Omental fat pad (tissue), 4 donors: ENCODE data around the gene SLC22A5. TPM values are rescaled to one million over a fixed set of nuclear protein-coding genes. Genes with fewer than 3 reads are reported as not detected.

Experiments used
- ATAC-seq: fragments of 150-250 bp; one replicate; pipeline ENCODE4 v1.9.1; 2016; ENCODE audit warnings: mild to moderate bottlenecking, moderate library complexity; ENCODE audit not compliant: low FRiP score
- DNase-seq: peaks from one replicate; pipeline ENCODE4 v3.0.0-alpha.2; 2019; ENCODE audit warnings: low spot score
- CTCF ChIP-seq, 3 donors: fragments of 450-650 bp; IDR thresholded peaks; one replicate each; pipeline ENCODE4 v1.5.1; 2016 to 2017; ENCODE audit warnings: antibody characterized with exemption in 3 of 3, mild to moderate bottlenecking in 3 of 3, moderate library complexity in 2 of 3
- total RNA-seq, 4 donors: library from RNA; depleted of rRNA; stranded (reverse); fragments of >200 nt; gene quantifications; one replicate each; pipeline ENCODE4 v1.1.0, GENCODE V29; 2016

SLC22A5 gene
- 10 to 100 TPM in 3 of 4 donors, 1 to 10 TPM in 1; 7.6 to 38.7 (median 28.6) TPM for total RNA-seq

- DNase-seq (no peak), ATAC-seq (peak; percentile 78)
- TF ChIP-seq CTCF (IDR thresholded peaks at IDR 0.05), result no peak
Observed at GRCh38 chr5:132369474-132370180, at the start of gene SLC22A5. SLC22A5 (plus strand) TSS chr5:132369710; CDS start chr5:132369973, 263 bp downstream.

GRCh38 chr5:132319975-132320374, 49.5 kb upstream of the SLC22A5 start:
- no peak for TF ChIP-seq CTCF (IDR thresholded peaks at IDR 0.05)
- DNase-seq (no peak), ATAC-seq (no peak)

GRCh38 chr5:132321109-132321721, 48.3 kb upstream of the SLC22A5 start:
- no peak for TF ChIP-seq CTCF (IDR thresholded peaks at IDR 0.05)
- DNase-seq (no peak), ATAC-seq (no peak)

GRCh38 chr5:132322266-132322665, 47.2 kb upstream of the SLC22A5 start:
- no peak for ATAC-seq
- no peak for DNase-seq
- TF ChIP-seq CTCF (IDR thresholded peaks at IDR 0.05), result no peak

- ATAC-seq, result no peak
- TF ChIP-seq CTCF (IDR thresholded peaks at IDR 0.05), result no peak
- no peak for DNase-seq
Observed at GRCh38 chr5:132323202-132323601, 46.3 kb upstream of the SLC22A5 start.

GRCh38 chr5:132325691-132326090, 43.8 kb upstream of the SLC22A5 start:
- DNase-seq (no peak), ATAC-seq (no peak)
- no peak for TF ChIP-seq CTCF (IDR thresholded peaks at IDR 0.05)
